Urinary bladder (tissue), 4 donors: ENCODE data around the gene ZBTB20. TPM values are rescaled to one million over a fixed set of nuclear protein-coding genes. Genes with fewer than 3 reads are reported as not detected.

Source experiments
- DNase-seq: peaks from one replicate; pipeline ENCODE4 v3.0.0-alpha.2; 2015; ENCODE audit errors: extremely low spot score
- H3K27ac ChIP-seq: one replicate; pipeline ENCODE4 v1.5.1; 2013; ENCODE audit warnings: low read depth, mild to moderate bottlenecking, moderate library complexity
- H3K36me3 ChIP-seq: one replicate; pipeline ENCODE4 v1.6.1; 2013; ENCODE audit warnings: mild to moderate bottlenecking, moderate library complexity; ENCODE audit not compliant: insufficient read depth
- H3K4me1 ChIP-seq: one replicate; pipeline ENCODE4 v1.6.1; 2013; ENCODE audit warnings: mild to moderate bottlenecking, moderate library complexity; ENCODE audit not compliant: insufficient read depth
- H3K4me3 ChIP-seq: one replicate; pipeline ENCODE4 v1.5.1; 2013; ENCODE audit warnings: low read depth, low read length
- WGBS: extraction: QIAGEN DNeasy Blood & Tissue Kit; methylation state at CpG from one replicate; pipeline ENCODE4 v1.1.7; 2013; 5-methylcytosine and 5-hydroxymethylcytosine counted together
- polyA plus RNA-seq: library from polyadenylated mRNA; stranded (reverse); fragments of 200-250 nt; gene quantifications from one replicate; pipeline ENCODE4 v1.2.3, GENCODE V29; 2013
- total RNA-seq: library from RNA; depleted of rRNA; stranded (reverse); fragments of >200 nt; gene quantifications from one replicate; pipeline ENCODE4 v1.2.3, GENCODE V29; 2014
- donor health status: healthy with polysubstance abuse.
- donor health status: healthy.

Gene ZBTB20
- total and polyA plus RNA-seq, 2 donors, result 1.5 to 99.9 TPM

DNA sequence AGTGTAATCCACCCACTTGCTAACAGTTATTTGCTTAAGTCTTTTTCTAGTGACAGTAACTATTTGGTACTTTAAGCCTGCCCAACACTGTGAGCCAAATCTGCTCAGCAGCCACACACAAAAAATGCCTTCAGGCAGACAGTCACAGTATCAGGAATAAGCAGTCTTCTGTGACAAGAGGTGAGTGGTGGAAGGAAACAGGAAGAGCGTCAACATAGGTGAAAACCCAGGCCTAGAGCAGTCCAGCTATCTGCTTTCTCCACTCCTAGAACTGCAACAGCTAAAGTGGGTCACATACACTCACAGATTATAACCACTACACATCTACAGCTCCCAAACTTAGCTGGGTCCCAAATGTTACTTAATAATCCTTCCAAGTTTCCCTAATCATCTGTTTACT, 213.7 kb downstream of the ZBTB20 start:
- 95% methylated on average over 1 of the region's 1 CpG for WGBS
- Histone ChIP-seq H3K36me3 (no peaks in the 10 kb centered on the region), H3K4me1 (peaks cover 1% of the 10 kb centered on the region), H3K4me3 (no peak overlapping the region), H3K27ac (no peak overlapping the region)
- DNase-seq, result no peak

DNA sequence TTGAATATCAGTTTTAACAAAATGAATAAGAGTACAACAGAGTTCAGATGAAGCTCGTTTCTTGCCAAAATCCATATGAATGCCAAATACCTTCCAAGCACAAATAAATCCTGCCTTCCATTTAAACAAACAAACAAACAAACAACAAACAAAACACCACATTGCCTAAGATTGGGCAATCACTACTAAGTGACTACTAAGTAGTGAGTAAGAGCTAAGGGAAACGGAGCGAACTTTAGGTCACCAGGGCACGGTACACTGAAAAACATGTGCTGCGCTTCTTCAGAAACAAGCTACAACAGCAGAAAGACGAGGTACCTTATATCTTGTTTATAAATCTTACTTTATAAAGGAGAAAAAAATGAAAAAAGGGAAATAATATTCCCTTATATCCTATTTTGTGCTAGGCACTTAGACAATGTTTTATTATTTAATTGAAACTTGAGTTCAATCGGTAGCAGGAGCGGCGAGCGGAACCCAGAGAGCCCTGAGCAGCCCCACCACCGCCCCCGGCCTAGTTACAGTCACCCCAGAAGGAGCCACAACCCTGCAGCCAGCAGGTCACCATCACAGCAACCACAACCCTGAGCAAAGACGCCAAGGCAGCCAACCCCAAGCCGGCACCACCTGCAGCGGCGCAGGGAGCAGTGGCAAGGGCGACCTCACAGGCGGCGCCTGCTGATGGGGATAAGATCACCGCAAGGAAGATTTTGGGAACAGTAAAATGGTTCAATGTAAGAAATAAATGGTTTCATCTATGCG, 216.9 kb downstream of the ZBTB20 start:
- Histone ChIP-seq H3K27ac (no peak overlapping the region), H3K36me3 (no peaks in the 10 kb centered on the region), H3K4me1 (peaks cover 1% of the 10 kb centered on the region), H3K4me3 (no peak overlapping the region)
- no peak for DNase-seq
- WGBS, result 97% methylated on average over 21 of the region's 21 CpGs

DNA sequence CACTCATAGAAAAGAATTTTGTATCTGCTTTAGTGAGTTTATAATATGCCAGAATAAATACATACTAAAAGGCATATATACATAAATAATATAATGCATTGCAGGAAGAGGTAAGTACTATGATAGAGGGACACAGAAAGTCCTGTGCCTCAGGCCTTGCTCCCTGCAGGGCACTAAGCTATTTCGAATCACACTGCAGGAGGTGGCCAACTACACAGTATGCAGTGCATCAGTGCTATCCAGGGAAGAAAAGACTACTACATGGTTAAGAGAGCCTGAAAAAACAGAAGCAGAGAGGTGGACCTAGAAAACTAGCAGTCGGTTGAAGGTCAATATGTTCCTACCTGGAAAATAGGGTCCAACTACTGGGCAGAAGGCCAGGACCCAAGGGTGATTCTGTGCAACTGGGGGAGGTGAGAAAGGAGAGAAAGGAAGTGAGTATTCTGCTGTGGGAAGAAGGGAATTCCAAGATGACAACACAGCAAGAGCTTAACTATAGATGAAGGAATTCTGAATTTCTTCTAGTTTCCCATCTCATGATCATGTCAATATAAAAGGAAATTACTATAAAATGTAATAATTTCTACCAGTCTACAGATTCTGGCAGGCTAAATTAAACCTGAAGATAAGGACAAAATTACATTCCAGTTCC, 218.0 kb downstream of the ZBTB20 start:
- 93% methylated on average over 2 of the region's 2 CpGs for WGBS
- Histone ChIP-seq H3K27ac (no peak overlapping the region), H3K4me3 (no peak overlapping the region), H3K36me3 (no peaks in the 10 kb centered on the region), H3K4me1 (peaks cover 1% of the 10 kb centered on the region)
- DNase-seq, result no peak

DNA sequence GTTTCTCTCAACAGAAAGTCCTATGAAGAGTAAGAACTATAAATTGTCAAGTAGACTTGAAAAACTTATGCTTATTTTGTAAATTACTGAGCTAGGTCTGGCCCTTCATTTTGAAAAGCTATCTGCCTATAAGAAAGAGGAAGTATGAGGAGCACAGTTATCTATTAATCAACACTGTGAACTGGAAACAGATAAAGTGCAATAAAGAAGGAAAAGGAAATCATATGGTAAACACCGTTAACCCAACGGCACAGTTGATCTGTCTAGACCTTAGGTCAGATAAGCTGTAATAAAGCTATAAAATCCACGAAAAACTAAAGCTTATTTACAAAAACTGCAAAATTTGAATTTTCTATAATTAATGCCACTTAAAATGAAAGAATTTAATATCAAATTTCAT, 242.5 kb downstream of the ZBTB20 start:
- no peak for DNase-seq
- 64% methylated on average over 3 of the region's 3 CpGs for WGBS
- no peaks in the 10 kb centered on the region for H3K4me1 ChIP-seq

DNA sequence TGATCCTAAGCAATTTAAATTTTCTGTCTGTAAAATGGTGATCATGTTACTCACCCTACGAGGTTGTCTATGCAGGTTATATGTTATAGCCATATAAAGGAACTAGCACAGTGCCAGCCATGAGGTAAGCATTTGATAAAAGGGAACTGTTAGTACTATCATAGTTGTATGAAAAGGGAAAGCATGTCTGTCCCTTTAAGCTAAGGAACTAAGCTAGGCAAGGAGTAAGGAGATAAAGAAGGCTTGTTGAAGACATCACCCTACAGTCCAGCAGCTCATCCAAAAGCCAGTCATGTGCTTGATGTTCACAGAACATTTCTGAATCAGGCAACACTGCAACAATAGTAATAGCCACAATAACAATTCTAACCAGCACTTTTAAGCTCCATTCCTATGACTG, 243.9 kb downstream of the ZBTB20 start:
- Histone ChIP-seq H3K36me3 (no peaks in the 10 kb centered on the region), H3K4me3 (no peak overlapping the region), H3K4me1 (no peaks in the 10 kb centered on the region), H3K27ac (no peak overlapping the region)
- 60% methylated on average over 1 of the region's 1 CpG for WGBS
- DNase-seq, result no peak

More for the DNA sequence above, 242.5 kb downstream of the ZBTB20 start:
- no peak overlapping the region for H3K4me3 ChIP-seq
- H3K27ac ChIP-seq, result no peak overlapping the region
- no peaks in the 10 kb centered on the region for H3K36me3 ChIP-seq

DNA sequence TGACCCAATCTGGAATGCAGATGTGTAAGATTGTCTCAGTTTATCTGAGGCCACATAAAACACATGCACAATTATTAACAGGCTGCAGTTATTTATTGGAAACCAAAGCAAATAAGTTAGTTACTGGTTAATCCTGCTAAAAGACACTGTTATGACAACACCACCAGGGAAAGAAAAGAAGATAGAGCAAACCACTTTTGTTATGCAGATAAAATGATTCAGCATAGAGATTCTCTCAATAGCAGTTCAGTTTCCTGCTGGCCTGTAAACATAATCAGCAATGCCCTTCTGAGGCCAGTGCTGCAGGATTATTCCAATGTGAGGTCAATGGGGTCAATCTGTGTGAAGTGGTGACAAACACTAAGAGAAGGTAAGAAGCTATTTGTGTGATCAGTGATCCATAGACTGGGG, 244.4 kb downstream of the ZBTB20 start:
- Histone ChIP-seq H3K4me1 (no peaks in the 10 kb centered on the region), H3K4me3 (no peak overlapping the region), H3K36me3 (no peaks in the 10 kb centered on the region), H3K27ac (no peak overlapping the region)
- no peak for DNase-seq

DNA sequence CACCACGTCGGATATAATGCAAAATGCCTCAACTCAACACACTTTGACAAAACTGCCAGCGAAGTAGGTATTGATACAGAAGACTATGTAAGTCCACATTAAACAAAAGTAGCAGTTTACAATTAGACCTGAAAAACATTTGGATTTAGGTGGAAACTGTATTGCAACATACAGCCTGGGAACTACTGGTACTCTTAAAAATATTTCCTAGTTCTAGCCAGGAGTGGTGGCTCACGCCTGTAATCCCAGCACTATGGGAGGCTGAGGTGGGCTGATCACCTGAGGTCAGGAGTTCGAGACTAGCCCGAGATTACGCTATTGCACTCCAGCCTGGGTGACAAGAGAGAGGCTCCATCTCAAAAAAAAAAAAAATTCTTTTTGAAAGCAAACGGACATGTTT, 246.2 kb downstream of the ZBTB20 start:
- no peak for DNase-seq
- H3K4me1 ChIP-seq, result no peaks in the 10 kb centered on the region
- no peak overlapping the region for H3K27ac ChIP-seq
- WGBS, result 80% methylated on average over 8 of the region's 8 CpGs
- H3K36me3 ChIP-seq, result no peaks in the 10 kb centered on the region
- no peak overlapping the region for H3K4me3 ChIP-seq

DNA sequence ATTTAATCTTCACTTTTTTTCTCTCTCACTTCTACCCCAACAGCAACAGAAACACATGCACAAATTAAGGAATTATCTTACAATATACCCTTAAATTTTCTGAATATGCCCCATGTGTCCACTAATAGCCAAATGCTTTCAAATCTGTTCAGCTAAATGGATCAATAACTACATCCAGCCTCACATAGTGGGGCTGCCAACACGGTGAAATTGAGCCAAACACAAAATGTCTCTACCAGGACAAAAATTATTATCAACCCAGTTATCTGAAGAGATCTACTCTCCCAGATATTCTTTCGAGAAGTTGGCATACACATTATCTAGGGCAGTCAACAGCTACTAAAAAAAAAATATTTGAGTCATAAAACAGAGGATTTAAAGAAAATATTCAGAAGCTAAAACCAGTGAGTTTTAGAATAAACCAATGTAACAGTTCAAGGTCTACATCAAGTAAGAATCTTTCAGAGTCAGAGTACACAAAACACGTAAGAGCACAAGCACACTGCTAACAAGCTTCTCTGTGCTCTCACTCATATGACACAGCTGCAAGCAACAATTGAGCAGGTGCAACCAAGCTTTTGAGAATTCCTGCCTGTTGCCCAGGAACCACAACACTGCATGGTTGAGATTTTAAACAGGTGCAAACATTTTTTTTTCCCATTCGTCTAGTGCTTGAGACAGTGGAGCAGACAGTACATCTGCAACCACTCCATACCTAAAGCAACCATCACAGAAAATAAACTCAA, 247.7 kb downstream of the ZBTB20 start:
- 44% methylated on average over 4 of the region's 4 CpGs for WGBS
- DNase-seq, result no peak
- H3K4me3 ChIP-seq, result no peak overlapping the region

DNA sequence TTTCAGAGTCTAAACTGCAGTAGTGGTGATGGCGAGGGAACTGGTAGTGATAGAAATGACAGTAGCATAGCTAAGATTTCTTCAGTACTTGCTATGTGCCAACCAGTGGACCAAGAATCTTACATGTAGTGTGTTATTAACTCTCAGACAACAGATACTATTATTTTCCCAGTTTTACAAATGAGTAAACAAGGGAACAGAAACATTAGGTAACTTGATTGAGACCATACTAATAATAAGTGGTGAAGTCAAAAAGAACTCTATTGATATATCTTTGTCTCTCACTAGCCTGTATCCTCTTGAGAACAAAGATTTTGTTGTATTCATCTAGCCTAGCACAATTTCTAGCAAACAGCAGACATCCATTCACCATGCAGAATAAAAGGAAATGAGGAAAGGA, 250.1 kb downstream of the ZBTB20 start:
- no peak for DNase-seq
- no peak overlapping the region for H3K4me3 ChIP-seq
- H3K36me3 ChIP-seq, result no peaks in the 10 kb centered on the region
- 97% methylated on average over 1 of the region's 1 CpG for WGBS
- no peaks in the 10 kb centered on the region for H3K4me1 ChIP-seq
- no peak overlapping the region for H3K27ac ChIP-seq

More for the DNA sequence above, 247.7 kb downstream of the ZBTB20 start:
- Histone ChIP-seq H3K36me3 (no peaks in the 10 kb centered on the region), H3K4me1 (no peaks in the 10 kb centered on the region), H3K27ac (no peak overlapping the region)

DNA sequence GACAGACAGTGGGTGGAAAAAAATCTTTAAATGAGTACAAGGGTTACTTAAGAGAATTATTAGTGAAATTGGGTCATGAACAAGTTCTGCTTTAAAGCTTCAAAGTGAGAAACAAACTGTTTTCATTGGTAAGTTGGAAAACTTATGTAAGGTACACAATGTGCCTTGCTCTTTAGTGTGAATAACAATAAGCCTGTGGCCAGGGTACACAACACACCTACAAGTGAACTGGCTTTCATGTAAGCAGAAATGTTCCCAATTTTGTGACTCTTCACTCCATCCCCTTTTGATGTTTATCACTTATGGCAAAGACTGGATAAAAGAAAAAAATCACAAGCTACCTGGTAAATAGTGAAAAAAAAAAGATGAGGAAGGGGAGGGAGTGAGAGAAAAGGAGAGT, 253.7 kb downstream of the ZBTB20 start:
- Histone ChIP-seq H3K27ac (no peak overlapping the region), H3K4me3 (no peak overlapping the region), H3K36me3 (no peaks in the 10 kb centered on the region), H3K4me1 (no peaks in the 10 kb centered on the region)
- no peak for DNase-seq

DNA sequence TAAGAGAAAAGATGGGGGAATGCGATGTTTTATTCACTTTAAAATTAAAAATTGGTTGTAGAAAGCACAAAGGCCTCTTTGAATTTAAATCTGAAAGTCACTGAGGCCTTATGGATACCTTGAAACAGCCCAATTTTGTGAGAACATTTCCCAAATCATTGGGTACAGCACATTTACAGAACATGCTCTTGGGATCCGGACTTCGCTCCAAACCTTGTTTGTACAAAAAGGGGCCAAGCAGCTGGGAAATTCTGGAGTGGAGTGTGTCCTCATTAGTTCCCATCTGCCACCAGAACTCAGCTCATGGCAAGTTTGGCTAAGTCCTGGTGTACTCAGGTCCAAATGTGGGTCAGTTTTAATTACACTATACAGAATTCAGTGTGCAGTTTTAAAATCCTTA, 254.2 kb downstream of the ZBTB20 start:
- 81% methylated on average over 3 of the region's 3 CpGs for WGBS
- no peak overlapping the region for H3K27ac ChIP-seq

DNA sequence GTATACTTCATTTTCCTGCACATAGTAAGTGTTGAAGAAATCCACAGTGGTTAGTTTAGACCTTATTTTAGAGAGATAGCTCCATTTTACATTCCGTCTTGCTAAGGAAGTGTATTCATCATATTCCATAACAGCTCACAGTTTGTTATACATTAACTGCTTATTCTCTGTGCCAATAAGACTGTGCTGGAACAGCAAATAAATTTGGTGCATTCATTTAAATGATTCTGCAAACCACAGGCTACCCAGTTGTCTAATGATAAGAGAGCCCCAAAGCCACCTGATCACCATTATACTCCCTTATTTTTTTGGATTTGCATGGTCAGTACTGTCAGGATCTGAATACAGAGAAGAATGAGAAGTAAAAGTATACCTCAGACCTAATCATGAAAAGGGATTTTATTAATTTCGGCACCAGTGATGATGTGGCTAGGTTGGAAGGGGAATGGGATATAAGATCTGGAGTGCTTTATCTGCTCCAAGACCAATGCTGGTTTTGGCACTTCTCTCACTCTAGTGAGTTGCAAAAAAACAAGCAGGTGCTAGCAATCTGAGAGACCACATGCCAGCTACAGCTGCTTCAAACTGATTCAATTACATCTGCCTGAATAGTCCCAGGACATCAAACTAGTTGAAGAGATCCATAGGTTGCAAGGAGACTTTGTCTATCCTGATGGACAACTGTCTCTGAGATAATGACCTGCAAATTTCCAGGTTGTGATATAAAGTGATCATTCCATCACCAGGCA, 254.8 kb downstream of the ZBTB20 start:
- Histone ChIP-seq H3K36me3 (no peaks in the 10 kb centered on the region), H3K4me3 (no peak overlapping the region), H3K27ac (no peak overlapping the region), H3K4me1 (no peaks in the 10 kb centered on the region)
- no peak for DNase-seq
- 93% methylated on average over 2 of the region's 2 CpGs for WGBS

More for the DNA sequence above, 254.2 kb downstream of the ZBTB20 start:
- Histone ChIP-seq H3K36me3 (no peaks in the 10 kb centered on the region), H3K4me3 (no peak overlapping the region), H3K4me1 (no peaks in the 10 kb centered on the region)
- DNase-seq, result no peak

DNA sequence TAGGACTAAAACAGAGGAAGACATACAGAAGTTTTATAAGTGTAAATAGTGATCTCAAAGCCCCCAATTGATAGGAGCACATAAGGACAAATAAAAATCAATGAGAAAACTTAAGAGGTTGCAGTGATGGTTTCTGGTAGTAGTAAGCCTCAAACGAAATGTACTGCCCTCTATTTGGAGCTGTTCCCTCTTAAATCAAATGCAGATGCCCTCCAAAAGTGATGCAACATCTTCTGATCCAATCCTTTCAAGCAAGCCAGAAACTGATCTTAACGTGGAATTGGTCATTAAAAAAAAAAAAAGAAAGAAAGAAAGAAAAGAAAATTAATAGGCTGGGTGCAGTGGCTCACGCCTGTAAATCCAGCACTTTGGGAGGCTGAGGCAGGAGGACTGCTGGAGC, 259.3 kb downstream of the ZBTB20 start:
- H3K36me3 ChIP-seq, result no peaks in the 10 kb centered on the region
- DNase-seq, result no peak
- no peaks in the 10 kb centered on the region for H3K4me1 ChIP-seq
- no peak overlapping the region for H3K4me3 ChIP-seq
- H3K27ac ChIP-seq, result no peak overlapping the region
- 79% methylated on average over 3 of the region's 3 CpGs for WGBS
